HG03039 (cell line): ENCODE measurements around the gene CCDC34.

ENCODE experiments used
- ATAC-seq: cut with Tn5 transposase; IDR thresholded peaks from one replicate; pipeline ENCODE4 v1.9.1; 2021; ENCODE audit warnings: mild to moderate bottlenecking, moderate library complexity; ENCODE audit not compliant: unreplicated experiment

CCDC34 gene, protein sequence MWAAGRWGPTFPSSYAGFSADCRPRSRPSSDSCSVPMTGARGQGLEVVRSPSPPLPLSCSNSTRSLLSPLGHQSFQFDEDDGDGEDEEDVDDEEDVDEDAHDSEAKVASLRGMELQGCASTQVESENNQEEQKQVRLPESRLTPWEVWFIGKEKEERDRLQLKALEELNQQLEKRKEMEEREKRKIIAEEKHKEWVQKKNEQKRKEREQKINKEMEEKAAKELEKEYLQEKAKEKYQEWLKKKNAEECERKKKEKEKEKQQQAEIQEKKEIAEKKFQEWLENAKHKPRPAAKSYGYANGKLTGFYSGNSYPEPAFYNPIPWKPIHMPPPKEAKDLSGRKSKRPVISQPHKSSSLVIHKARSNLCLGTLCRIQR

GRCh38 chr11:27362749-27363575 lies at the start of gene CCDC34:
TSS of gene CCDC34 (minus strand) at chr11:27363215. CDS start at chr11:27363194, 21 bp downstream.
- peak; percentile 99 for ATAC-seq

DNA sequence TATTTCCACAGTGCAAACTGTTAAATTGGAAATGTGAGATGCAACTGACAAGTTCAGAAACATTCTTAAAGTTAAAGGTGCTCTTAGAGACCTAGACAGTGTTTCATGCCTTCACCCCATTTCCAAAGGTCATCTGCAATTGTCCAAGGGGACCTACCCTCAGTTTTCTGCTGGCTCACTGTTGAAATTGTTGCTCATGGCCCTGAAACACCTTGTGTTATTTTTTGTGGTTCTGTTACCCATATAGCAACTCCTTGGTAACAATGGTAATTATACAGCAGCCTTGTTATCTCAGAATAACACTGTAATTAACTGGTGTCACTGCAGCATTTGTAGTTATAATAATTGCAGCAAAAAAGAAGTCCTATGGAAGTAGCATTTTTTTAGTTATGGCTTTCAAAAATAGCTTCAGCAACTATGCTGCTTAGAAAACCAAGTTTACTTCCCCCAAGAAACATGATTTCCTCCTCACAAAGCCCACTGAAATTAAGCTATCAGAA lies 49.2 kb upstream of the CCDC34 start:
- ATAC-seq, result no peak

GRCh38 chr11:27411328-27411727 lies 48.3 kb upstream of the CCDC34 start:
- ATAC-seq, result no peak

GRCh38 chr11:27410272-27410671 lies 47.3 kb upstream of the CCDC34 start:
- no peak for ATAC-seq

GRCh38 chr11:27409742-27410141 lies 46.7 kb upstream of the CCDC34 start:
- ATAC-seq, result no peak

DNA sequence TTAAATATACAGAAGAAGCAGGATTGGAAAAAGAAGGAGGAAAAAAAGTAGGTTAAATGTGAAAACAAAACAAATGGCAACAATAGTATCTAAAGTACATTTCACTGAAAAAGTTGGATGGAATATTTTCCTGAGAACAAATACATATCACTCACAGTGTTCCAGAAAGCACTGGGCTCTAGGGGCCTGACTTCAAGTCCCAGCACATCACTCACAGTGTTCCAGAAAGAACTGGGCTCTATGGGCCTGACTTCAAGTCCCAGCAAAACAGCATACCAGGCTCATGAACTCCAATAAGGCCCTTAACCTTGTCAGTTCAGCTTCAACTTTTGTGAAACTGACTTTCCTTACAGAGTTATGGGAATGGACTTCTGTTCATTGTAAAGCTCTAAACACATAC lies 46.0 kb upstream of the CCDC34 start:
- no peak for ATAC-seq

- ATAC-seq, result no peak
These were observed 45.3 kb upstream of the CCDC34 start for GRCh38 chr11:27408246-27408800.

DNA sequence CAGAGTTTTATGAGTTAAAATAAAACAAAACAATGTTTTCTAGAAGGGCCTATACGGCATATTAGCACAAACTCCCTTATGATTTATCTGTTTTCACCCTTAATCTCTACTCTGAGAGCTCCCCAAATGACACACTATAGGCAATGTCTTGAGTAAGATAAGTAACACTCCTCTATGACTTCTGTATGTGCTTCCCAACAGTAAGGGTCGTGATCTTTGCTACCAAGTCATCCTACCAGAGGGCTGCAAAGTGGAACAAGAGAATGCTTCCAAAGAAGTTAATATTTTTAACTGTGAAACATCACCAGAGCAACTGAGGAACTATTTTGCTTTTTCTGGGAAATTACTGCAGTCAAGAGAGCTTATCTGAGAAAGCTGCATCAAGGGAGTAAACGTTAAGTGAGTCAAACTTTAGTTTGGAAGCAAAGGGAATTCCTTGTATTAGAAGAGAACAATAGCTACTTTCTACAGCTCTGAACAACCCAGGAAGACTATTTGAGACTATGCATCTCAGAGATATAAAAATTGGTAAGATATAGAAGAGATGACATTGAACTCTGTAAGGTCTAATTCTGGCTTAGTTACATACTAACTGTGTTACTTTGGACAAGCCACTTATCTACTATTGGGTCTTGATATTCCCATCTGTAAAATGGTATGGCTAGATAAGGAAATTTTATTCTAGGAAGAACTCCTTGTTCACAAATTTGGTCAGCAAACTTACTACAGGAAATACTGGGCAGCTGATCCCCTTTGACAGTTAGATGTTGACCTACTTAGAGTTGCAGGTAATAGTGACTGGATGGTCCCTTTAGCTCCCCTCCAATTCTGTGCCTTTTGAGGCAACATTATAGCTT lies 43.7 kb upstream of the CCDC34 start:
- ATAC-seq, result no peak

- no peak for ATAC-seq
These were observed 42.1 kb upstream of the CCDC34 start for GRCh38 chr11:27405134-27405533.

- no peak for ATAC-seq
These were observed 41.4 kb upstream of the CCDC34 start for GRCh38 chr11:27404427-27404826.

DNA sequence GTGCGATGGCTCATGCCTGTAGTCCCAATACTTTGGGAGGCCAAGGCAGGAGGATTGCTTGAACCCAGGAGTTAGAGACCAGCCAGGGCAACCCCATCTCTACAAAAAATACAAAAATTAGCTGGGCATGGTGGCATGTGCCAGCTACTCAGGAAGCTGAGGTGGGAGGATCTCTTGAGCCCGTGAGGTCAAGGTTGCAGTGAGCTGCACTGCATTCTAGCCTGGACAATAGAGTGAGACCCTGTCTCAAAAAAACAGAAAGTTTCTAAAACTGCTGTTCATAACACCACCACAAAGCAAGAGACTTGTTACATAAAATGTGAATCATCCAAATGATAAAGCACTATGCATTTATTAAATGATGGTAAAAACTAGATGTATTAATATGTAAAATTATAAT lies 40.2 kb upstream of the CCDC34 start:
- no peak for ATAC-seq

DNA sequence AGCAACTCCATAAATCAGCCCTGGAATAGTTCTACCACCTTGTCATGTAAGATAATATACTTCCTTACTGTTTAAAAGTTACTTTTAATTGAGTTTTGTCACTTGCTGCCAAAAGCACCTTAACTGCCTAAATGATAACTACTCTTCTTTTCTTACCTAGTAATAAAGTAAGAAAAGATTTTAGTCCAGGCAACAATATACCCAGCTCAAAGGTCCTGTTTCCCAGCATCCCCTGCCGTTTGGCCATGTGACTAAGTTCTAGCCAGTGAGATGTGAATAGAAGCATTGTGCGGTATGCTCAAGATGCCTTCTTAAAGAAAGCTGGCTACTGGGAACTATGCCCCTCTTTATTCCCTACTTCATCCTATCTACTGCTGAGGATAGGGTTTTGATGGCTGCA lies 39.4 kb upstream of the CCDC34 start:
- ATAC-seq, result no peak

GRCh38 chr11:27401833-27402316 lies 38.9 kb upstream of the CCDC34 start:
- no peak for ATAC-seq

- no peak for ATAC-seq
These were observed 38.3 kb upstream of the CCDC34 start for GRCh38 chr11:27401280-27401832.

DNA sequence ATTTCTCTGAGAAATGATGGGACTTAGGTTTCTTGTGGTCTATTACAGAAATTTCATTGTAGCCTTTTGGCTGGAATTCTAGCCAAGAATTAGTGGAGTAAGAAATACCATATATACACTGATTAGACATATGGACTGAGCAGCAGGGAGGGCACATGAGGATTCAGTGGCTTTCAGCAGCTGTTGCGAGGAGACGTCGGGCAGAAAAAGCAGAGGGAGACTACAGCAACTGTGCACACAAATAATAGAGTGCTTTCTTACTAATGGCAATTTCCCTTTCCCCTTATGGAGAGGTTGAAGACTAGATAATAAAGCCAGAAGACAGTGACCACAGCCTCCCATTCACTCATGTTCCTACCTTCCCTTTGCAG lies 35.4 kb upstream of the CCDC34 start:
- no peak for ATAC-seq

DNA sequence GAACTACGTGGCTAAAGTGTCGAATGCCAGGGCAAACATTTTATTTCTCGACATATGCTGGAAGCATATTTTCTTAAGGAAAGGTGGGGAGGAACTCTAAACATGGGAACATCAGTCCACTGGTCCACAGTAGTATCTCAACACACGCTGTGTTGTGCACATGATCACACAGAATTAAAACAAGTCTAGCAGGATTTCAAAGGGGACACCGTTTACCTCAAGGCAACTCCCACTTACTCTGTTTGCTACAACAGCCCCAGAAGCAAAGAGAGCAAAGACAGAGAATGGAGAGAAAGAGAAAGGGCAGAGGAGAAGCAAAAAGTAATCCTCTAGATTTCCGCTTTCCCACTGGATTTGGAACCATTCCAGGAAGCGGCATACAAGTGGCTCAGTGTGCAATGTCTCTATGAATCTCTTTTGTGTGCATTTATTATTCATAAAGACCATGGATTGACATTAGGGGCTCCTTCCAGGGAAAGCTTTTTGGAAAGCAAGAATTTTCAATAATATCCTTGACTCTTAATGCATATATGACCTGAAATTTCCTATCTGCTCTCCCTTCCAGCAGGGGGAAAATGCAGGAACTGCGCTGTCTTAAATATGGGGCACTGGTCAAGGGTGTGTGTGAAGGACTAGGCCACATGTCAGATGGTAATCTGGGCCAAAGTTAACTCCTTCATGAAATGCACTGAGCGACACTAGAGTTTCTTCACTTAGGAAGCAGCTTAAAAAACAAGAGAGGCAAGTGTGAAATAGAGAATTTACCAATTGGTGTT lies 34.8 kb upstream of the CCDC34 start:
- no peak for ATAC-seq

GRCh38 chr11:27396259-27396839 lies 33.3 kb upstream of the CCDC34 start:
- no peak for ATAC-seq

DNA sequence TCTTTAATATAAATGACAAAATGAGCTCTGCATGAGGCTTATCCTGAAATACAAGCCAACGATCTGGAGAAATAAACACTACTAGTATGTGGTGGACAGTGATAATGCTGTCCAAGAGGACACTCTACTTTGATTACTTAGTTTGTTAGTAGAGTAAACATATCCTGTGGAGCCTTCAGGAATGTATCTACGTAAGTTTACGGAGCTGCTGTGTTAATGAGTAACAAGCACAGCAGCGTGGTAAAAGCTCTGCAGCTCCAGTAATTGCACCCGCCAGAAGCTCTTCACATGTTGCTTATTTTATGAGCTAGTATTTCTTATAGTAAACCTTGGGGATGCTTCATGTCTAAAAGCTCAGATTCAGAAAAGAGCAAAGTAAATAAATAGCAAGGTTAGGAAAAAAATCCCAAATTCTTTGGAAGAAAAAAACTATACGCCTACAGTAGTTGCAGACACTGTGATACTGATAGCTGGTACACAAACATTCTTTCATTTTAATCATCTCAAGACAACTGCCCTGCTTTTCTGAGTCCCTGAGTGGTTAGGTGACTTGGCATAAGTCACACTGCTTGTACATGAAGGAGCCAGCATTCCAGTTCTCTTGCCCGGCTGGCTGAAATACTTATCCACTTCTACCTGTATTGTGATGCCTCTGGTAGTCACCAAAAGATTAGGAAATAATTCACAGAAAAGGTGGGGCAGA lies 32.7 kb upstream of the CCDC34 start:
- no peak for ATAC-seq
